ENCODE measurements around the gene PFDN2.

DNA sequence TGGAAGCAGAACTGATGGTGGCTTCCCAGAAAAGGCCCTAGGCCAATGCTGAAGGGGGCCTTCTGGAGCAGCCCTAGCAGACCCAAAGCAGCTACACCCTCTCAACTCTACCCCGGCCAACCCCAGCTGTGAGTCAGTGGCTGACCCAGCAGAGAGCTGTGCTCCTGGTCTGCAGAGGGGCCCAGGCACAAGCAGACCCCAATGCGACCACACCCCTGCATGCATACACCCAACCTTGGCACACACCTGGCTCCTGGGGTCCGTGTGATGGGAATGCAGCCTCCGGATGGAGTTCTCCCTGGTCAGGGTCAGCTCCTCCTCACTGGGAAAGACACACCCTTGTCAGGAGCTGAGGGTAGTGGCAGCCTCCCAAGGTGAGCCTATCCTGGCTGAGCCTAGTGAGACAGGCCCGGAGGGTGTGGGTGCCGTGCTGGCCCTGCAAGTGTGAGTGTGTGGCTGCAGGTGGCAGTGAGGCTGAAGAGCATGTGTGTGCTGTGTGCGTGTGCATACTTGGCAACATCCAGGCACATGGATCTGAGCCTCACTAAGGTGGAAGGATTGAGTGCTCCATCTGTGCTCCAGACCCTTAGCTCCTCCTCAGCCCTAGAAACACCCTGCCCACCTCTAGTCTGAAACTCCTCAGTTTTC lies 44.2 kb downstream of the PFDN2 start:
- TF ChIP-seq, protein P1, sequence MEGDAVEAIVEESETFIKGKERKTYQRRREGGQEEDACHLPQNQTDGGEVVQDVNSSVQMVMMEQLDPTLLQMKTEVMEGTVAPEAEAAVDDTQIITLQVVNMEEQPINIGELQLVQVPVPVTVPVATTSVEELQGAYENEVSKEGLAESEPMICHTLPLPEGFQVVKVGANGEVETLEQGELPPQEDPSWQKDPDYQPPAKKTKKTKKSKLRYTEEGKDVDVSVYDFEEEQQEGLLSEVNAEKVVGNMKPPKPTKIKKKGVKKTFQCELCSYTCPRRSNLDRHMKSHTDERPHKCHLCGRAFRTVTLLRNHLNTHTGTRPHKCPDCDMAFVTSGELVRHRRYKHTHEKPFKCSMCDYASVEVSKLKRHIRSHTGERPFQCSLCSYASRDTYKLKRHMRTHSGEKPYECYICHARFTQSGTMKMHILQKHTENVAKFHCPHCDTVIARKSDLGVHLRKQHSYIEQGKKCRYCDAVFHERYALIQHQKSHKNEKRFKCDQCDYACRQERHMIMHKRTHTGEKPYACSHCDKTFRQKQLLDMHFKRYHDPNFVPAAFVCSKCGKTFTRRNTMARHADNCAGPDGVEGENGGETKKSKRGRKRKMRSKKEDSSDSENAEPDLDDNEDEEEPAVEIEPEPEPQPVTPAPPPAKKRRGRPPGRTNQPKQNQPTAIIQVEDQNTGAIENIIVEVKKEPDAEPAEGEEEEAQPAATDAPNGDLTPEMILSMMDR (IDR thresholded peaks at IDR 0.05), result no peak
- no peak for TF ChIP-seq POLR2A (IDR thresholded peaks at IDR 0.05)

Data from adrenal gland (tissue), 5 donors.